ENCODE measurements around the gene SCN10A. TPM values are rescaled to one million over a fixed set of nuclear protein-coding genes. Genes with fewer than 3 reads are reported as not detected.

Gene SCN10A
- total and polyA plus RNA-seq, 2 experiments from 2014 or later = not detected

DNA sequence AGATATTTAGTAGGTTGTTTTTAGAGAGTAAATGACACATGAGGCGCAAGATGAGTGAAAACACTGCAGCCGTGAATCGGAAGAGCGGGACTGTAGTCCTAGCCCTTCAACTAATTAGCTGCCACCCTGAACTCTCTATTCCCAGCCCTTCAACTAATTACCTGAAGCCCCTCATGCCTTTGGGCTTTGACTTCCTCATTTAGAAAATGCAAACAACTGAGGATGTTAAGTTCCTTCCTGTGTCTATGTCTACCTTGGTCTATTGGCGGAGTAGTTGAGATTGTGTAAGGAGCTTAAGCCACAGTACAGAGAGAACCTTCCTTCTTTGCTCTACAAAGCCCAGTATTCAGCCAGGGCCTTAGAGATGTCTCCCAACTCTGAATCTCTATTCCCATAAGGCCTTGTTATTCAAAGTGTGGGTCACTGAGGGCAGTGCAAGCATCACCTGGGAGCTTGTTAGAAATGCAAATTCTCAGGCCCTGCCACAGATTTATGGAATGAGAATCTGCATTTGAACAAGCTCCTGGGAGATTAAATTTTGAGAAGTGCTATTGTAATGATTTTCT is 94.7 kb downstream of the SCN10A start:
- no peak overlapping the region for H2AFZ ChIP-seq
- DNase-seq = no peak
- no peaks in the 10 kb centered on the region for H4K20me1 ChIP-seq (ENCODE audit: insufficient read depth)
- no peaks in the 10 kb centered on the region for H3K36me3 ChIP-seq (ENCODE audit: low read depth)
- H3K27me3 ChIP-seq (replicated peaks; ENCODE audit: insufficient read depth) = peaks cover 15% of the 10 kb centered on the region
- H3K9ac ChIP-seq = no peak overlapping the region
- H3K4me3 ChIP-seq = no peak overlapping the region
- in situ Hi-C loops (cut with MboI) = no loop called here
- no peak overlapping the region for H3K4me2 ChIP-seq (ENCODE audit: unreplicated experiment)
- no peaks in the 10 kb centered on the region for H3K9me2 ChIP-seq (ENCODE audit: insufficient read depth)
- no peak for TF ChIP-seq EZH2 (IDR thresholded peaks at IDR 0.05; ENCODE audit: insufficient read depth, poor library complexity, severe bottlenecking)
- TF ChIP-seq EZH2phosphoT487 (IDR thresholded peaks at IDR 0.05; ENCODE audit: insufficient read depth, low read depth) = no peak
- WGBS, 2 experiments (ENCODE audit: low coverage in 1 of 2, low lambda C conversion rate in 2 of 2, missing lambda C conversion rate in 2 of 2) = 85% methylated on average over 5 of the region's 5 CpGs
- H3K27ac ChIP-seq = no peak overlapping the region
- no peaks in the 10 kb centered on the region for H3K79me2 ChIP-seq (ENCODE audit: insufficient read depth)
- no peaks in the 10 kb centered on the region for H3K9me3 ChIP-seq (ENCODE audit: low read depth)
- H3K4me1 ChIP-seq (ENCODE audit: insufficient read depth) = peaks cover 12% of the 10 kb centered on the region; the same call in 1 of the 2 replicates
- H3F3A ChIP-seq (ENCODE audit: insufficient read depth) = no peaks in the 10 kb centered on the region

GRCh38 chr3:38720465-38720864 is 95.6 kb downstream of the SCN10A start:
- H3K27ac ChIP-seq = no peak overlapping the region
- in situ Hi-C loops (cut with MboI) = no loop called here
- WGBS, 2 experiments (ENCODE audit: low coverage in 1 of 2, low lambda C conversion rate in 2 of 2, missing lambda C conversion rate in 2 of 2) = 30% methylated on average over 4 of the region's 4 CpGs; no CpG with 5 or more reads in 1 of the 2 experiments

DNA sequence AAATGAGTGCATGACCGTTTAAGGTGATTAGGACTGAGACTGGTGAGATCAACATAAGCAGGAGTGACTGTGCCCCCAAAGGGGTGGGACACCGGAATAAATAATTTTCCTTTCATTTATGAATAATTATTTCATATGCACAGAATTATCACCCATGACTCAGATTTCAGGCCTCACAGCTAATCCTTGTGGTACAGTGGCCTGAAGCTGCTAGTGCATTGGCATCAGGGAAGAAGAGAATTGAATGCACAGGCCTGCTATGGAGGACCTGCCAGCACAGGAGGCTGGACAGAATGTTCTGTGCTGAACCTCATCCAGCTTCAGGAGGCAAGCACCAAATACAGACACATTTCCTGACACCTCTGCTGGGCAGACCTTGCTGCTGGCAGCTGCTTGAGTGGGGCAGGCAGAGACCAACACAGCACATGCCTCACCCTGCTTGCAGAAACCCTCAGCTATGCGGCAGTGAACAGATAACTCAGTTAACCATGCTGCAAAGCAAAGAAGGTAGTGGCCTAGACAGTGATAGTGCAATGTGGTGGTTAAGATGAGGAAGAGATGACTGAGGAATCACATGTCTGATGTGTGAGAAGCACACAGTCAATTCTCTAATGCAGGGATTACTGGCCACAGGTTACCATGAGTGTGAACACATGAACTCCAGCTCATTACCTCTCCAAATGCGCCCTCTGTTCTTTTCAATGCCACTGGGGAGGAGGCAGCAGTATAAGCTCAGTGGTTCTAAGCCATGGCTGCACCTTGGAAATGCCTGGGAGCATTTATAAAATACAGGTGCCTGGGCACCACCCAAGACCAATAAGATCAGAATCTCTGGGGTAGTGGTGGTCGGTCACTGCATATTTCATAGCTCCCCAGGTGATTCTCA is 98.4 kb downstream of the SCN10A start:
- Histone ChIP-seq H3F3A (ENCODE audit: insufficient read depth) (no peaks in the 10 kb centered on the region), H4K20me1 (ENCODE audit: insufficient read depth) (no peaks in the 10 kb centered on the region), H3K9me2 (ENCODE audit: insufficient read depth) (no peaks in the 10 kb centered on the region), H3K4me2 (ENCODE audit: unreplicated experiment) (no peak overlapping the region), H3K9me3 (ENCODE audit: low read depth) (no peaks in the 10 kb centered on the region), H3K9ac (no peak overlapping the region), H2AFZ (no peak overlapping the region), H3K36me3 (ENCODE audit: low read depth) (no peaks in the 10 kb centered on the region), H3K27me3 (replicated peaks; ENCODE audit: insufficient read depth) (peaks cover 15% of the 10 kb centered on the region), H3K27ac (no peak overlapping the region), H3K4me3 (no peak overlapping the region), H3K4me1 (ENCODE audit: insufficient read depth) (0 out of 2 replicates have a peak, but pooled peaks cover 2% of the 10 kb centered on the region), H3K79me2 (ENCODE audit: insufficient read depth) (no peaks in the 10 kb centered on the region)
- DNase-seq = no peak
- in situ Hi-C loops (cut with MboI) = no loop called here
- WGBS, 2 experiments (ENCODE audit: low coverage in 1 of 2, low lambda C conversion rate in 2 of 2, missing lambda C conversion rate in 2 of 2) = 38 to 42% methylated on average over 5 of the region's 5 CpGs
- TF ChIP-seq EZH2phosphoT487 (IDR thresholded peaks at IDR 0.05; ENCODE audit: insufficient read depth, low read depth) (no peak), EZH2 (IDR thresholded peaks at IDR 0.05; ENCODE audit: insufficient read depth, poor library complexity, severe bottlenecking) (no peak)

More at GRCh38 chr3:38720465-38720864, 95.6 kb downstream of the SCN10A start:
- Histone ChIP-seq H3K36me3 (ENCODE audit: low read depth) (no peaks in the 10 kb centered on the region), H3K9me2 (ENCODE audit: insufficient read depth) (no peaks in the 10 kb centered on the region), H4K20me1 (ENCODE audit: insufficient read depth) (no peaks in the 10 kb centered on the region), H3K4me3 (no peak overlapping the region), H2AFZ (no peak overlapping the region), H3K9me3 (ENCODE audit: low read depth) (no peaks in the 10 kb centered on the region), H3F3A (ENCODE audit: insufficient read depth) (no peaks in the 10 kb centered on the region), H3K4me1 (ENCODE audit: insufficient read depth) (0 out of 2 replicates have a peak, but pooled peaks cover 8% of the 10 kb centered on the region), H3K27me3 (replicated peaks; ENCODE audit: insufficient read depth) (peaks cover 15% of the 10 kb centered on the region), H3K4me2 (ENCODE audit: unreplicated experiment) (no peak overlapping the region), H3K9ac (no peak overlapping the region), H3K79me2 (ENCODE audit: insufficient read depth) (no peaks in the 10 kb centered on the region)
- TF ChIP-seq EZH2 (IDR thresholded peaks at IDR 0.05; ENCODE audit: insufficient read depth, poor library complexity, severe bottlenecking) (no peak), EZH2phosphoT487 (IDR thresholded peaks at IDR 0.05; ENCODE audit: insufficient read depth, low read depth) (no peak)
- DNase-seq = no peak

GRCh38 chr3:38713121-38713520 is 102.9 kb downstream of the SCN10A start:
- no peak overlapping the region for H3K4me3 ChIP-seq
- no peak for TF ChIP-seq EZH2phosphoT487 (IDR thresholded peaks at IDR 0.05; ENCODE audit: insufficient read depth, low read depth)
- no peak for TF ChIP-seq EZH2 (IDR thresholded peaks at IDR 0.05; ENCODE audit: insufficient read depth, poor library complexity, severe bottlenecking)
- peak; percentile 21 for DNase-seq
- no peaks in the 10 kb centered on the region for H4K20me1 ChIP-seq (ENCODE audit: insufficient read depth)
- H3K9me2 ChIP-seq (ENCODE audit: insufficient read depth) = no peaks in the 10 kb centered on the region
- no peak overlapping the region for H3K4me2 ChIP-seq (ENCODE audit: unreplicated experiment)
- in situ Hi-C loops (cut with MboI) = no loop called here
- no peaks in the 10 kb centered on the region for H3K36me3 ChIP-seq (ENCODE audit: low read depth)
- no peaks in the 10 kb centered on the region for H3F3A ChIP-seq (ENCODE audit: insufficient read depth)
- no peak overlapping the region for H2AFZ ChIP-seq
- H3K27me3 ChIP-seq (replicated peaks; ENCODE audit: insufficient read depth) = no peaks in the 10 kb centered on the region; the same call in none of the 2 replicates
- H3K9ac ChIP-seq = no peak overlapping the region
- no peaks in the 10 kb centered on the region for H3K9me3 ChIP-seq (ENCODE audit: low read depth)
- H3K79me2 ChIP-seq (ENCODE audit: insufficient read depth) = no peaks in the 10 kb centered on the region
- no peak overlapping the region for H3K27ac ChIP-seq
- WGBS, 2 experiments (ENCODE audit: low coverage in 1 of 2, low lambda C conversion rate in 2 of 2, missing lambda C conversion rate in 2 of 2) = 34 to 39% methylated on average over 2 of the region's 2 CpGs
- H3K4me1 ChIP-seq (ENCODE audit: insufficient read depth) = no peaks in the 10 kb centered on the region
